Aorta (tissue), 5 donors: ENCODE results near the gene NDRG3. TPM values are rescaled to one million over a fixed set of nuclear protein-coding genes. Genes with fewer than 3 reads are reported as not detected.
"Not testable (repeated sequence)": the region's sequence is repeated elsewhere in the genome, so short reads cannot be mapped to it uniquely, and the experiment has no call there.

ENCODE experiments used
- ATAC-seq: fragments of 200-7000 bp; cut with Tn5 transposase; one replicate; pipeline ENCODE4 v1.9.1; 2022; ENCODE audit warnings: moderate library complexity; ENCODE audit not compliant: low FRiP score
- DNase-seq, 2 donors: peaks; one replicate each; pipeline ENCODE4 v3.0.0-alpha.2; 2020
- H3K27ac ChIP-seq, 2 donors: one replicate each; pipeline ENCODE4 v1.5.1; 2013; ENCODE audit warnings: low read length in 2 of 2, mild to moderate bottlenecking in 2 of 2, moderate library complexity in 2 of 2, control low read depth in 1 of 2, inconsistent platforms in 1 of 2, low read depth in 1 of 2
- H3K27me3 ChIP-seq, 2 donors: one replicate each; pipeline ENCODE4 v1.6.1; 2013; ENCODE audit warnings: control low read depth in 1 of 2, low read length in 1 of 2, mild to moderate bottlenecking in 1 of 2, moderate library complexity in 1 of 2; ENCODE audit not compliant: insufficient read depth in 2 of 2, control insufficient read depth in 1 of 2
- H3K36me3 ChIP-seq, 2 donors: one replicate each; pipeline ENCODE4 v1.6.1; 2013; ENCODE audit warnings: control low read depth in 1 of 2, low read length in 1 of 2, mild to moderate bottlenecking in 1 of 2; ENCODE audit not compliant: insufficient read depth in 2 of 2, control insufficient read depth in 1 of 2
- H3K4me1 ChIP-seq, 2 donors: one replicate each; pipeline ENCODE4 v1.6.1; 2013; ENCODE audit warnings: low read length in 2 of 2, control low read depth in 1 of 2, mild to moderate bottlenecking in 1 of 2, moderate library complexity in 1 of 2; ENCODE audit not compliant: insufficient read depth in 2 of 2, control insufficient read depth in 1 of 2
- H3K4me3 ChIP-seq, 2 donors: one replicate each; pipeline ENCODE4 v1.5.1; 2013; ENCODE audit warnings: low read length in 2 of 2, control low read depth in 1 of 2, mild to moderate bottlenecking in 1 of 2
- H3K9me3 ChIP-seq: one replicate; pipeline ENCODE4 v1.6.1; 2013; ENCODE audit warnings: mild to moderate bottlenecking, low read length; ENCODE audit not compliant: control insufficient read depth
- WGBS, 2 donors: extraction: QIAGEN DNeasy Blood & Tissue Kit; methylation state at CpG; one replicate each; pipeline ENCODE4 v1.1.7; 2013; 5-methylcytosine and 5-hydroxymethylcytosine counted together
- intact Hi-C, 2 donors: fragments of 100-400 bp; cut with DNase I; formaldehyde crosslinking; loops; one replicate each; pipeline versions ENCODE4 v1.14.2 to v1.15.0; 2022
- polyA plus RNA-seq, 2 donors: library from polyadenylated mRNA; stranded (reverse); fragments of 200-250 nt; gene quantifications; one replicate each; pipeline ENCODE4 v1.2.3, GENCODE V29; 2013
- total RNA-seq, 2 donors: library from RNA; stranded (reverse); fragmentation: NEBNext Ultra II Directional; extraction: Animal tissue kit (Norgen Biotek cat#: 25700); gene quantifications; one replicate each; pipeline ENCODE4 v1.2.1, GENCODE V29; 2021
- donor health status: healthy with polysubstance abuse.
- donor health status: Bipolar disorder and iron deficiency.
- donor health status: DM: no; HTN: no; CAD: no.
- donor health status: DM: no; HTN: no; CAD: no.
- donor health status: DM: yes; HTN: yes; CAD: no.

NDRG3 gene
- total and polyA plus RNA-seq, 4 donors: 31.4 to 37.6 (median 33.8) TPM

- intact Hi-C loops: no loop called here
- Histone ChIP-seq H3K4me3 (no peak overlapping the region), H3K27me3 (no peaks in the 10 kb centered on the region), H3K36me3 (peaks cover 0 to 7% of the 10 kb centered on the region in 2 donors), H3K9me3 (no peaks in the 10 kb centered on the region), H3K4me1 (peaks cover 0 to 3% of the 10 kb centered on the region in 2 donors), H3K27ac (no peak overlapping the region)
- DNase-seq: no peak
- ATAC-seq: no peak
- WGBS, 2 donors: 76 to 84% methylated on average over 5 of the region's 5 CpGs
Measured at GRCh38 chr20:36611625-36612024, 134.3 kb downstream of the NDRG3 start.

GRCh38 chr20:36608388-36608728, 137.5 kb downstream of the NDRG3 start:
- DNase-seq, H3K27ac ChIP-seq, H3K27me3 ChIP-seq, H3K4me3 ChIP-seq, H3K36me3 ChIP-seq, H3K4me1 ChIP-seq, ATAC-seq, H3K9me3 ChIP-seq: not testable (repeated sequence)
- intact Hi-C loops: loop anchor here (5.0 to 10.0 kb wide), 3 partner anchors 36 to 404 kb away; partner anchors contain the start of gene TGIF2 (in 1 of the 2)
- WGBS, 2 donors: 76 to 83% methylated on average over 6 of the region's 6 CpGs

- ATAC-seq: no peak
- Histone ChIP-seq H3K4me1 (peaks cover 0 to 6% of the 10 kb centered on the region in 2 donors), H3K27ac (no peak overlapping the region), H3K27me3 (no peaks in the 10 kb centered on the region), H3K4me3 (no peak overlapping the region), H3K36me3 (peaks cover 0 to 3% of the 10 kb centered on the region in 2 donors), H3K9me3 (no peaks in the 10 kb centered on the region)
- intact Hi-C loops: loop anchor here (5.0 to 10.0 kb wide), 3 partner anchors 35 to 403 kb away; partner anchors contain the start of gene TGIF2 (in 1 of the 2)
- DNase-seq: no peak
- WGBS, 2 donors: 81 to 82% methylated on average over 7 of the region's 7 CpGs
Measured at GRCh38 chr20:36607586-36608387, 138.1 kb downstream of the NDRG3 start.

- H3K27ac ChIP-seq: no peak overlapping the region
- no peaks in the 10 kb centered on the region for H3K27me3 ChIP-seq
- WGBS, 2 donors: 3% methylated on average over 31 of the region's 31 CpGs
- H3K4me3 ChIP-seq: peak overlapping the region; percentile 57 to 95
- intact Hi-C loops: loop anchor here (5.0 to 10.0 kb wide), 3 partner anchors 34 to 402 kb away; partner anchors contain the start of gene TGIF2 (in 1 of the 2)
- peaks cover 0 to 1% of the 10 kb centered on the region in 2 donors for H3K36me3 ChIP-seq
- DNase-seq (no peak), ATAC-seq (no peak)
- peaks cover 0 to 6% of the 10 kb centered on the region in 2 donors for H3K4me1 ChIP-seq
- H3K9me3 ChIP-seq: no peaks in the 10 kb centered on the region
Measured at GRCh38 chr20:36606158-36607066, 139.5 kb downstream of the NDRG3 start.

GRCh38 chr20:36605399-36606157, 140.3 kb downstream of the NDRG3 start, which contains the start of gene RAB5IF:
TSS of gene RAB5IF (plus strand) at chr20:36605779. CDS start at chr20:36605952, 173 bp downstream.
- peak; percentile 100 for DNase-seq
- peak; percentile 99 for ATAC-seq
- no peaks in the 10 kb centered on the region for H3K9me3 ChIP-seq
- peaks cover 0 to 6% of the 10 kb centered on the region in 2 donors for H3K4me1 ChIP-seq
- H3K4me3 ChIP-seq: peak within 1 kb of the TSS; percentile 57 to 95
- H3K36me3 ChIP-seq: peaks cover 0 to 1% of the 10 kb centered on the region in 2 donors
- WGBS, 2 donors: 0 to 1% methylated on average over 88 to 90 of the region's 90 CpGs
- no peaks in the 10 kb centered on the region for H3K27me3 ChIP-seq
- intact Hi-C loops: loop anchor here (2.0 to 10.0 kb wide), 4 partner anchors 33 to 401 kb away; partner anchors contain the start of gene TGIF2 (in 1 of the 2)
- H3K27ac ChIP-seq: peak within 1 kb of the TSS in 1 of 2 donors; percentile 66

- no peaks in the 10 kb centered on the region for H3K9me3 ChIP-seq
- peaks cover 0 to 1% of the 10 kb centered on the region in 2 donors for H3K36me3 ChIP-seq
- intact Hi-C loops: loop anchor here (2.0 to 10.0 kb wide), 4 partner anchors 33 to 400 kb away; partner anchors contain the start of gene TGIF2 (in 1 of the 2)
- WGBS, 2 donors: 54 to 55% methylated on average over 15 of the region's 15 CpGs
- ATAC-seq (peak; percentile 17), DNase-seq (peak in 1 of 2 donors; percentile 59)
- peaks cover 0 to 6% of the 10 kb centered on the region in 2 donors for H3K4me1 ChIP-seq
- peak overlapping the region in 1 of 2 donors; percentile 66 for H3K27ac ChIP-seq
- no peaks in the 10 kb centered on the region for H3K27me3 ChIP-seq
- H3K4me3 ChIP-seq: no peak overlapping the region
Measured at GRCh38 chr20:36604952-36605398, 140.9 kb downstream of the NDRG3 start.
